ENCODE results near the gene TARBP2.

DNA sequence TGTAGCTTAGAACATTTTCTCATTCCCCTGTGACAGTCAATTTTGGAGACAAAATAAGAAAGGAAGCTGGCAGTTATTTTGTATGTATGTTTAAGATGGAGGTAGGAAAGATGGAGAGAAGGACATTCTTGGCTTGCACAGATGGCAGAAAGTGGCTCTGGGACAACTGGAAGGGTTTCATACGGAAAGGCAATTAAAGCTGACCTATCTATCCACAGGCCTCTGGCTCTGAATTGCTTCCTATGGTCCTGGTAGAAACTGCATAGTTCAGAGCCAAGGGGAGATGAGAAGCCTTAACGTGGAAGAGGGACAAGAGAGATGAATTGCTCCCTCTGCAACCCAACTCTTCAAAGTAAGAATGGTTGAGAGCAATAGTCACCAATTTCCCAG, 14.2 kb downstream of the TARBP2 start:
- TF ChIP-seq, protein P1, sequence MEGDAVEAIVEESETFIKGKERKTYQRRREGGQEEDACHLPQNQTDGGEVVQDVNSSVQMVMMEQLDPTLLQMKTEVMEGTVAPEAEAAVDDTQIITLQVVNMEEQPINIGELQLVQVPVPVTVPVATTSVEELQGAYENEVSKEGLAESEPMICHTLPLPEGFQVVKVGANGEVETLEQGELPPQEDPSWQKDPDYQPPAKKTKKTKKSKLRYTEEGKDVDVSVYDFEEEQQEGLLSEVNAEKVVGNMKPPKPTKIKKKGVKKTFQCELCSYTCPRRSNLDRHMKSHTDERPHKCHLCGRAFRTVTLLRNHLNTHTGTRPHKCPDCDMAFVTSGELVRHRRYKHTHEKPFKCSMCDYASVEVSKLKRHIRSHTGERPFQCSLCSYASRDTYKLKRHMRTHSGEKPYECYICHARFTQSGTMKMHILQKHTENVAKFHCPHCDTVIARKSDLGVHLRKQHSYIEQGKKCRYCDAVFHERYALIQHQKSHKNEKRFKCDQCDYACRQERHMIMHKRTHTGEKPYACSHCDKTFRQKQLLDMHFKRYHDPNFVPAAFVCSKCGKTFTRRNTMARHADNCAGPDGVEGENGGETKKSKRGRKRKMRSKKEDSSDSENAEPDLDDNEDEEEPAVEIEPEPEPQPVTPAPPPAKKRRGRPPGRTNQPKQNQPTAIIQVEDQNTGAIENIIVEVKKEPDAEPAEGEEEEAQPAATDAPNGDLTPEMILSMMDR (conservative IDR thresholded peaks at IDR 0.05; ENCODE audit: low read depth, low read length), result no peak
- TF ChIP-seq EZH2 (IDR thresholded peaks at IDR 0.05; ENCODE audit: low read length, unreplicated experiment), result no peak

Measured in PC-3 (cell line).